Erythroblast (primary cell): ENCODE measurements around the gene HAO1.
"Not testable (repeated sequence)": the region's sequence is repeated elsewhere in the genome, so short reads cannot be mapped to it uniquely, and the experiment has no call there.

Source experiments
- DNase-seq, 2 experiments: peaks; one replicate each; lab custom pipeline; 2025; lab: John Stamatoyannopoulos, UW
- GATA1 ChIP-seq: IDR thresholded peaks from 2 replicates; pipeline ENCODE4 v1.6.1; 2011; ENCODE audit warnings: low read depth, mild to moderate bottlenecking, control low read depth, low read length, moderate library complexity
- POLR2A ChIP-seq: IDR thresholded peaks from 2 replicates; pipeline ENCODE4 v1.6.1; 2011; ENCODE audit warnings: mild to moderate bottlenecking, low read length

The HAO1 gene

GRCh38 chr20:7940341-7940740, at the start of gene HAO1:
HAO1 (minus strand) TSS chr20:7940458; CDS start chr20:7940422, 36 bp downstream.
- TF ChIP-seq GATA1 (no peak), POLR2A (no peak)
- no peak for DNase-seq

DNA sequence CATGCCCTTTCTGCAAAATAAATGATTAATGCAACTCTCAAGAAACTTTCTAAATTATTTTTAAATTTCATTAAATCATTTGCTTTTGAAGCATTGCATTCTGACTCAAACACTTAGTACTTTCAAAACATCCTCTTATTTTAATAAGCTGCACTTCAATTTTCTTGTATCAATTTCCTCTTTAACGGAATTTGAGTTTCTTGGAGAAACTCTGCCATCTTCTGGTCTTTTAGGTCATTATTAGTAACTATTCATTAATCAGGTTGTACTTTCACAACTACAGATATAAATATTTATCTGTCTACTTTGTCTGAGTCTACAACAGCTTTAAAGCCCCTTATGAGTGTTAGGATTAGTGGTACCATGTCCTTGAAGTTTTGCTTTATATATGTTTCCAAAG, 49.1 kb upstream of the HAO1 start:
- TF ChIP-seq POLR2A, result no peak
- no peak for TF ChIP-seq GATA1
- no peak for DNase-seq

DNA sequence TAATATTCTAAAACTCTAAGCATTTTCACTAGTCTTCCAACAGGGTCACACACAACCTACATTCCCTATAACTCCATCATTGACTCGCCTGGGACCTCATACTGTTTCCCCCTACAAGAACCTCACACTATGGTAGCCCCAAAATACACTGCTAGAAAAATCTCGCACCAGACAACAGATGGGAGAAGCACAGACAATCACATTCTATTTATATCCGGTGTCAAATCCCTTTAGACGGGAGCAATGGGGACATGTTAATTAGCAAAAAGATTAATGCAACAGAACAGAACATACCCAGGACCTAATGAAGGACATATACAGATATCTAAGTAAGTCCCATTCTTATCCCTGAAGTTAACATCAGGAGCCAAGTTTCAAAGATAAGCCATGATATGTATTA, 45.7 kb upstream of the HAO1 start:
- DNase-seq, result no peak
- TF ChIP-seq POLR2A (no peak), GATA1 (no peak)

- TF ChIP-seq GATA1 (no peak), POLR2A (no peak)
- DNase-seq, result no peak
These were observed 43.9 kb upstream of the HAO1 start for GRCh38 chr20:7984192-7984591.

- DNase-seq, result no peak
These were observed 41.1 kb upstream of the HAO1 start for GRCh38 chr20:7981374-7981773.

GRCh38 chr20:7980332-7981046, 40.2 kb upstream of the HAO1 start:
- peak; percentile 3 to 16 for DNase-seq

More at GRCh38 chr20:7981374-7981773, 41.1 kb upstream of the HAO1 start:
- TF ChIP-seq GATA1, result no peak

DNA sequence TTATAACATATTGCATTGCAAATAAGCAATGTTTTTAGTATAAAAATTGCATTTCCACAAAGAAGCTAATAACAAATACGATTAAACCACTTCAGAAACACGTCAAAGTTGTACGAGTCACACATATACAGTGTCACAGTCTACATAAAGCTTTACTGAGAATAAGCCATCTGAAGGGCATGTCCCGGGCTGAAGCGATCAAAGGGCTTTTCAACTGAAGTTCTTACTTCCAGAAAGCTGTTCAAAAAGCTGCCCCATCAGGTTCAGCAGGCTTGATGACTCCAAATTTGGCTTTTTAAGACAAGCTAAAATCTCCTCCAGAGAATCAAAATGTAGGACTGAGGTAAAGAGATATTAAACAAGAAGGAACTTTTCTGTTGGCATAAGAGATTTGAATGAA, 37.5 kb upstream of the HAO1 start:
- no peak for TF ChIP-seq GATA1
- no peak for TF ChIP-seq POLR2A
- no peak for DNase-seq

More at GRCh38 chr20:7980332-7981046, 40.2 kb upstream of the HAO1 start:
- no peak for TF ChIP-seq GATA1
- TF ChIP-seq POLR2A, result no peak

- TF ChIP-seq GATA1 (no peak), POLR2A (no peak)
- DNase-seq, result no peak
These were observed 35.7 kb upstream of the HAO1 start for GRCh38 chr20:7975851-7976414.

GRCh38 chr20:7974785-7975435, 34.7 kb upstream of the HAO1 start:
- TF ChIP-seq GATA1, result no peak
- no peak for DNase-seq

DNA sequence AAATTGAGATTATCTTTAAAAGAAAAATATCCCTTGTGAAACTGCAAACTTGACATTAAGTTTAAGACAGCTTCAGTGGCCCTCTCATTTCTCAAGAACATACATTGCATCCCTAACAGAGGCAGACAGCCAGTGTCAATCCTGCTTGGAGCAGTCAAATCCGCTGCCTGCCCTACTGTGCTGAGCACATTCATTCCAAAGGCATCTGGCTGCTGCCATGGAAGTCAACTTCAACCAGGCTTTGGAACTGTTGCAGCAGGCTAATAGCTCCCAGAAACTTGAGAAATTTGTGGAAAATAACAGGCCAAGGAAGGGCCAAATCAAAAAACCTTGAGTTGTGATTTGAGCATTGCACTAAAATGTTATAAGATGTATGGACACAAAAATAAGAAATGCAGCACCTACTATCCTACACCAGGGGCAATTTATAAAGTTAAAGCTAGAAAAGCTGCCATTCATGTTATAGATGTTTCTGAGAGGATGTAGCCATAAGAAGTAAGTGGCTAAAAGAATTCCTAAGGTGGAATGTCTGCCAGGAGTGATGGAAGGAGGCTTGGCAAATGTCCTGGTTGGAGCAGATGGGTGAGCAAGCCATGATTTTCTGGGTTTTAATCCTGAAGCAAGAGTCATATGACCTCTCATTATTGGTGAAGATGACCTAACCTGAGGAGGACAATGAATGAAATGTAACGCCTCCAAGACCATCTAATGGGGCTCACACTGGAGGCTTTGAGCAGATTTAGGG, 31.4 kb upstream of the HAO1 start:
- no peak for DNase-seq
- TF ChIP-seq POLR2A, result no peak
- no peak for TF ChIP-seq GATA1

DNA sequence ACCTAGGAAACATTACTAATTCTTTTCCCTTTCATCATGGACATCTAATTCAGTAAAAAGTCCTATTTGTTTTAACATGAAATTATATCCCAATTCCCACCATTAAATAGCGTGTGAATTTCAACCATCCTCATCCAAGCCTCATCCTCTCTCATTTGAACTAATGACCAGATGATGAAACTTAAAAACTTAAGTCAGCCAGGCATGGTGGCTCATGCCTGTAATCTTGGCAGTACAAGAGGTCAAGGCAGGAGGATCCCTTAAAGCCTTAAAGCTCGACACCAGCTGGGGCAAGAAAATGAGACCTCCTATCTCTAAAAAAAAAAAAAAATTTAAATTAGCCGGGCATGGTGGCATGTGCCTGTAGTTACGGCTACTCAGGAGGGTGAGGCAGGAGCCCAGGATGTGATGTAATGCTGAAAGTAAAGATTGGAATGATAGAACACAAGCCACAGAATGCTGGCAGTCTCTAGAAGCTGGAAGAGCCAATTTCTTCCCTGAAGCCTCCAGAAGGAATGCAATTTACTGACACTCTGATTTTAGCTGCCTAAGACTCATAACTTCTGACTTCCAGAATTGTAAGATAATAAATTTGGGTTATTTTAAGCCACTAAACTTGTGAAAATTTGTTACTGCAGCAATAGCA, 27.1 kb upstream of the HAO1 start:
- TF ChIP-seq GATA1 (no peak), POLR2A (no peak)
- DNase-seq, result no peak

- no peak for DNase-seq
- TF ChIP-seq GATA1 (no peak), POLR2A (no peak)
These were observed 25.9 kb upstream of the HAO1 start for GRCh38 chr20:7966176-7966575.

- DNase-seq, result no peak
- TF ChIP-seq GATA1 (no peak), POLR2A (no peak)
These were observed 19.2 kb upstream of the HAO1 start for GRCh38 chr20:7959484-7959883.

DNA sequence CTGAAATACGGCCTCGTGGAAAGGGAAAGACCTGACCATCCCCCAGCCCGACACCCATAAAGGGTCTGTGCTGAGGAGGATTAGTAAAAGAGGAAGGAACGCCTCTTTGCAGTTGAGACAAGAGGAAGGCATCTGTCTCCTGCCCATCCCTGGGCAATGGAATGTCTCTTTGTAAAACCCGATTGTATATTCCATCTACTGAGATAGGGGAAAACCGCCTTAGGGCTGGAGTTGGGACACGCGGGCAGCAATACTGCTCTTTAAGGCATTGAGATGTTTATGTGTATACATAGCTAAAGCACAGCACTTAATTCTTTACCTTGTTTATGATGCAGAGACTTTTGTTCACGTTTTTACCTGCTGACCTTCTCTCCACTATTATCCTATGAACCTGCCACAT, 16.3 kb upstream of the HAO1 start:
- DNase-seq, result not testable (repeated sequence)
